MM.1S (cell line): ENCODE data around the gene CSGALNACT2.

Experiments
- DNase-seq: peaks from one replicate; pipeline ENCODE4 v3.0.0-alpha.2; 2015
- H2AFZ ChIP-seq: fragments of 300-600 bp; sonication (generic); 2 replicates; pipeline ENCODE4 v1.6.0; 2016; ENCODE audit warnings: antibody characterized with exemption, low read length
- H3F3A ChIP-seq: fragments of 300-600 bp; sonication (generic); 2 replicates; pipeline ENCODE4 v1.6.1; 2016; ENCODE audit warnings: mild to moderate bottlenecking, antibody characterized with exemption, low read length, moderate library complexity, mixed read lengths; ENCODE audit not compliant: insufficient read depth
- H3K27ac ChIP-seq: fragments of 300-600 bp; sonication (generic); 2 replicates; pipeline ENCODE4 v1.5.1; 2016; ENCODE audit warnings: mild to moderate bottlenecking, low read length
- H3K27me3 ChIP-seq: fragments of 300-600 bp; sonication (generic); replicated peaks from 2 replicates; pipeline ENCODE4 v1.6.0; 2016; ENCODE audit warnings: low read length; ENCODE audit not compliant: insufficient read depth
- H3K36me3 ChIP-seq: fragments of 300-600 bp; sonication (generic); replicated peaks from 2 replicates; pipeline ENCODE4 v1.6.1; 2016; ENCODE audit warnings: mild to moderate bottlenecking, low read length, mixed read lengths; ENCODE audit not compliant: insufficient read depth
- H3K4me1 ChIP-seq: fragments of 300-600 bp; sonication (generic); 2 replicates; pipeline ENCODE4 v1.6.1; 2016; ENCODE audit warnings: low read length, mixed read lengths
- H3K4me2 ChIP-seq: fragments of 300-600 bp; sonication (generic); 2 replicates; pipeline ENCODE4 v1.6.0; 2016; ENCODE audit warnings: low read depth, low read length
- H3K4me3 ChIP-seq: fragments of 300-600 bp; sonication (generic); 2 replicates; pipeline ENCODE4 v1.5.1; 2016; ENCODE audit warnings: low read length, mixed read lengths
- H3K79me2 ChIP-seq: fragments of 300-600 bp; sonication (generic); 2 replicates; pipeline ENCODE4 v1.6.1; 2016; ENCODE audit warnings: mixed run types, low read length, mixed read lengths
- H3K9ac ChIP-seq: fragments of 300-600 bp; sonication (generic); 2 replicates; pipeline ENCODE4 v1.6.1; 2016; ENCODE audit warnings: low read length, mixed read lengths
- H3K9me2 ChIP-seq: fragments of 300-600 bp; sonication (generic); replicated peaks from 2 replicates; pipeline ENCODE4 v1.6.1; 2016; ENCODE audit warnings: mild to moderate bottlenecking, low read length, mixed read lengths; ENCODE audit not compliant: insufficient read depth
- H3K9me3 ChIP-seq: fragments of 300-600 bp; sonication (generic); replicated peaks from 2 replicates; pipeline ENCODE4 v1.6.1; 2016; ENCODE audit warnings: mild to moderate bottlenecking, low read length, mixed read lengths; ENCODE audit not compliant: insufficient read depth
- H4K20me1 ChIP-seq: fragments of 300-600 bp; sonication (generic); 2 replicates; pipeline ENCODE4 v1.6.1; 2016; ENCODE audit warnings: mild to moderate bottlenecking, low read length, moderate library complexity, mixed read lengths; ENCODE audit not compliant: insufficient read depth
- CTCF ChIP-seq: fragments of 300-600 bp; sonication (generic); IDR thresholded peaks from 2 replicates; pipeline ENCODE4 v1.5.1; 2016; ENCODE audit warnings: antibody characterized with exemption, low read length, mixed read lengths
- EZH2 ChIP-seq: fragments of 300-600 bp; sonication (generic); optimal IDR thresholded peaks from 2 replicates; pipeline ENCODE3; 2017; ENCODE audit warnings: low read depth, mild to moderate bottlenecking, antibody characterized with exemption, low read length, mixed read lengths
- EZH2phosphoT487 ChIP-seq: fragments of 300-600 bp; sonication (generic); IDR thresholded peaks from 2 replicates; pipeline ENCODE4 v1.6.1; 2018; ENCODE audit warnings: antibody characterized with exemption, low read length

Gene CSGALNACT2

DNA sequence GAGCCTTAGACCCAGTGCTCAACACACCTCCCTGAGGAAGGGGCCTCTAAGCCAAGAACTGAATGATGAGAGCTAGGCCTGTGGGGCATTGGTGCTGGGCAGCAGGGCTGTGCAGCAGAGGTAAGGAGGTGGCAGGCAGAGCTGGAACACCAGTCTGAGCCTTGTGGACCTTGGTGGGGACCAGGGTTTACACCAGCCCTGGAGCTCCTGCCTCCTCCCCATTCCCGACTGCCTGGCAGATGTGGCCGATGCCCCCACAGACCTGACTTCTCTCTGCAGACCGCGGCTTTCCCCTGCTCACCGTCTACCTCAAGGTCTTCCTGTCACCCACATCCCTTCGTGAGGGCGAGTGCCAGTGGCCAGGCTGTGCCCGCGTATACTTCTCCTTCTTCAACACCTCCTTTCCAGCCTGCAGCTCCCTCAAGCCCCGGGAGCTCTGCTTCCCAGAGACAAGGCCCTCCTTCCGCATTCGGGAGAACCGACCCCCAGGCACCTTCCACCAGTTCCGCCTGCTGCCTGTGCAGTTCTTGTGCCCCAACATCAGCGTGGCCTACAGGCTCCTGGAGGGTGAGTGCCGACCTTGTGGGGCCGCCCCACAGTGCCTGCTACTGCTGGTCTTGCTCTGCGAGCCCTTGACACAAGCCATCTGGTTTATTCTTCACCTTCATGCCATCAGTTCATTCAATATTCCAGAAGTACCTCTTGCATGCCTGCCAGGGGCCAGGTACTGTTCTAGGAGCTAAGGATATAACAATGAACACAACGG is 36.0 kb upstream of the CSGALNACT2 start:
- no peak overlapping the region for H3K4me2 ChIP-seq
- H3K27ac ChIP-seq, result no peak overlapping the region
- peaks cover 13% of the 10 kb centered on the region for H3K4me1 ChIP-seq
- no peaks in the 10 kb centered on the region; the same call in none of the 2 replicates for H3K27me3 ChIP-seq
- H3K9me3 ChIP-seq, result no peaks in the 10 kb centered on the region
- TF ChIP-seq EZH2 (no peak), CTCF (no peak), EZH2phosphoT487 (no peak)
- no peaks in the 10 kb centered on the region for H3K9me2 ChIP-seq
- no peak overlapping the region for H3K4me3 ChIP-seq
- no peak for DNase-seq
- H4K20me1 ChIP-seq, result no peaks in the 10 kb centered on the region
- H3K9ac ChIP-seq, result no peak overlapping the region
- H2AFZ ChIP-seq, result no peak overlapping the region
- no peaks in the 10 kb centered on the region for H3F3A ChIP-seq
- H3K36me3 ChIP-seq, result no peaks in the 10 kb centered on the region
- no peaks in the 10 kb centered on the region for H3K79me2 ChIP-seq

GRCh38 chr10:43105102-43105955 is 32.9 kb upstream of the CSGALNACT2 start:
- H4K20me1 ChIP-seq, result no peaks in the 10 kb centered on the region
- H2AFZ ChIP-seq, result peak overlapping the region; percentile 95
- H3K27me3 ChIP-seq, result no peaks in the 10 kb centered on the region; the same call in none of the 2 replicates
- no peaks in the 10 kb centered on the region for H3K36me3 ChIP-seq
- H3K4me2 ChIP-seq, result peak overlapping the region; percentile 100
- no peak for TF ChIP-seq EZH2phosphoT487
- TF ChIP-seq CTCF, result peak; percentile 98
- no peak overlapping the region for H3K27ac ChIP-seq
- H3F3A ChIP-seq, result no peaks in the 10 kb centered on the region
- peak overlapping the region; percentile 75 for H3K4me3 ChIP-seq
- peak overlapping the region; percentile 40; the same call in 1 of the 2 replicates for H3K9ac ChIP-seq
- DNase-seq, result peak; percentile 48
- no peaks in the 10 kb centered on the region for H3K79me2 ChIP-seq
- peaks cover 19% of the 10 kb centered on the region for H3K4me1 ChIP-seq
- no peaks in the 10 kb centered on the region for H3K9me2 ChIP-seq
- H3K9me3 ChIP-seq, result no peaks in the 10 kb centered on the region

- H3K9me3 ChIP-seq, result no peaks in the 10 kb centered on the region
- DNase-seq, result peak; percentile 10
- no peak overlapping the region for H3K27ac ChIP-seq
- no peaks in the 10 kb centered on the region for H4K20me1 ChIP-seq
- H3K9me2 ChIP-seq, result no peaks in the 10 kb centered on the region
- no peaks in the 10 kb centered on the region for H3K36me3 ChIP-seq
- no peak overlapping the region; the same call in 1 of the 2 replicates for H3K4me3 ChIP-seq
- peak overlapping the region; percentile 95 for H2AFZ ChIP-seq
- no peaks in the 10 kb centered on the region; the same call in none of the 2 replicates for H3K27me3 ChIP-seq
- TF ChIP-seq EZH2phosphoT487, result no peak
- no peak for TF ChIP-seq CTCF
- no peak for TF ChIP-seq EZH2
- no peak overlapping the region; the same call in 1 of the 2 replicates for H3K9ac ChIP-seq
- no peaks in the 10 kb centered on the region for H3F3A ChIP-seq
- peak overlapping the region; percentile 100 for H3K4me2 ChIP-seq
- peaks cover 24% of the 10 kb centered on the region for H3K4me1 ChIP-seq
- H3K79me2 ChIP-seq, result no peaks in the 10 kb centered on the region
Measured at GRCh38 chr10:43105956-43106229, 32.4 kb upstream of the CSGALNACT2 start.
